H7 (cell line): ENCODE data around the gene CCDC12. TPM values are rescaled to one million over a fixed set of nuclear protein-coding genes. Genes with fewer than 3 reads are reported as not detected.

Experiments
- DNase-seq: peaks from one replicate; pipeline ENCODE4 v3.0.0; 2012
- H3K27me3 ChIP-seq: 2 replicates; pipeline ENCODE4 v1.6.0; 2011; ENCODE audit warnings: mild to moderate bottlenecking, low read length; ENCODE audit not compliant: control insufficient read depth, insufficient read depth
- H3K36me3 ChIP-seq: replicated peaks from 2 replicates; pipeline ENCODE4 v1.5.1; 2011; ENCODE audit warnings: low read length; ENCODE audit not compliant: control insufficient read depth, insufficient read depth
- H3K4me3 ChIP-seq: 2 replicates; pipeline ENCODE4 v1.5.1; 2011; ENCODE audit warnings: low read depth, mild to moderate bottlenecking, control low read depth, low read length, moderate library complexity; ENCODE audit not compliant: insufficient read depth
- total RNA-seq: library from RNA; depleted of rRNA; stranded (reverse); fragments of >200 nt; shearing (Covaris generic); gene quantifications from 2 replicates; pipeline ENCODE4 v1.2.3, GENCODE V29; 2014; rRNA removed

The CCDC12 gene
- total RNA-seq, 1 experiment from 2014 or later: 40.0 TPM

DNA sequence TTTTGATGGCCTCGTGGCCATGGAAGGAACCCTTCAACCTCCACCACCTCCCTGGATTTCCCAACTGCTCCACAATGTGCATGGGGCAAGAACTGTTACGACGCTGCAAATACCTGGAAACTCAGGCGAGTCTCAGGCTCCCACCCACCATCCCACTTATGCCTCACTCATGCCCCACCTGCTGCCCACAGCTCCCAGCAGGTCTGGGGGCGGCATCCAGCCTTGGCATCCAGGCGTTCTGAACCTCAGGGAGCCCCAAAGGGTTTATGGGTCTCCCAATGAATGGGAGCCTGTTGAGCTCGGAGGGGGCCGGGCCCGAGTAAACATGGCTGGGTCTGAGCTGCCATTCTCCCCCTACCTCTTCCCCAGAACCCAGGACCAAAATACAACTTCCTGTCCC is 101.0 kb downstream of the CCDC12 start:
- no peak for DNase-seq
- Histone ChIP-seq H3K27me3 (peaks cover 32% of the 10 kb centered on the region), H3K36me3 (no peaks in the 10 kb centered on the region), H3K4me3 (no peak overlapping the region)

- H3K27me3 ChIP-seq: peaks cover 21% of the 10 kb centered on the region
- H3K36me3 ChIP-seq: no peaks in the 10 kb centered on the region
- no peak overlapping the region for H3K4me3 ChIP-seq
- DNase-seq: no peak
Observed at GRCh38 chr3:46874430-46874829, 102.1 kb downstream of the CCDC12 start.

DNA sequence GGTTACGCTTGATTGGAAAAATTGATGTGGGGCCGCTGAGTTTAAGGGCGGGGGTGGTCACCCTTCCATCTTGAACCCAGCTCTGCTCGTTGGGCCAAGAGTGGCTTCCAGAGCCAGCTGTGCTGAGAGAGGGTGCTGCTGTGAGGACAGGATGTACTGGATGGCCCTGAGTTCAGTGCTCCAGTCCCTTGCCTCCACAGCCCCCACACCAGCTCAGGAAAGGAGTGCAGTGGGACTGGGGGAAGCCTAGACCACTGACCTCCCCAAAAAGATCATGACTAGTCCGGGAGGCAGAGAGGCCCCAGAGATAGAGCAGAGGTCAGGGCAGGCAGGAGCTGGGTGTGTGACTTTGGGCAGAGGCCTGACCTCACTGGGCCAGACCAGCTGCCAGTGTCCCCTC is 103.0 kb downstream of the CCDC12 start:
- Histone ChIP-seq H3K36me3 (no peaks in the 10 kb centered on the region), H3K4me3 (no peak overlapping the region), H3K27me3 (peaks cover 12% of the 10 kb centered on the region)
- DNase-seq: no peak

Other genes starting within 250 kb of the CCDC12 start
- 3.0 and 4.1 TPM in 2 replicates for gene MYL3, start 113.3 kb downstream of the CCDC12 start, total RNA-seq
- gene PTH1R, start 99.0 kb downstream of the CCDC12 start, total RNA-seq: 32.3 and 35.2 TPM in 2 replicates
- gene NBEAL2, start 2.9 kb upstream of the CCDC12 start, total RNA-seq: 51.6 and 65.4 TPM in 2 replicates
- 15.4 and 23.1 TPM in 2 replicates for gene SETD2, start 187.4 kb upstream of the CCDC12 start, total RNA-seq